ENCODE results near the gene DIP2A.

GRCh38 chr21:46480466-46480865 lies 21.8 kb downstream of the DIP2A start:
- TF ChIP-seq CTCF (IDR thresholded peaks at IDR 0.05; ENCODE audit: low read depth, low read length), result no peak
- TF ChIP-seq EZH2phosphoT487 (IDR thresholded peaks at IDR 0.05; ENCODE audit: low read depth), result no peak

Data from OCI-LY3 (cell line).